NCI-H82 treated with DMSO at 0.1 percent for 48 hours (cell line): ENCODE measurements around the gene TF.
"Not testable (repeated sequence)": the region's sequence is repeated elsewhere in the genome, so short reads cannot be mapped to it uniquely, and the experiment has no call there.

Source experiments
- DNase-seq: peaks from one replicate; lab custom pipeline; 2025; ENCODE audit not compliant: unreplicated experiment; lab: John Stamatoyannopoulos, UW

The TF gene

GRCh38 chr3:133745981-133746711 is at the start of gene TF:
TF (plus strand) TSS chr3:133746393; CDS start chr3:133746441, 48 bp downstream.
- no peak for DNase-seq

GRCh38 chr3:133697960-133698359 is 48.2 kb upstream of the TF start:
- no peak for DNase-seq

- no peak for DNase-seq
These were observed 46.7 kb upstream of the TF start for GRCh38 chr3:133699467-133699866.

GRCh38 chr3:133699903-133700302 is 46.3 kb upstream of the TF start:
- no peak for DNase-seq

GRCh38 chr3:133700351-133700750 is 45.8 kb upstream of the TF start:
- no peak for DNase-seq

- no peak for DNase-seq
These were observed 44.5 kb upstream of the TF start for GRCh38 chr3:133701435-133702358.

GRCh38 chr3:133703915-133704314 is 42.3 kb upstream of the TF start:
- DNase-seq, result no peak

- DNase-seq, result no peak
These were observed 40.2 kb upstream of the TF start for GRCh38 chr3:133706033-133706432.

GRCh38 chr3:133709139-133709750 is 36.9 kb upstream of the TF start:
- DNase-seq, result no peak

- no peak for DNase-seq
These were observed 35.2 kb upstream of the TF start for GRCh38 chr3:133711013-133711412.

- DNase-seq, result no peak
These were observed 34.2 kb upstream of the TF start for GRCh38 chr3:133712017-133712416.

GRCh38 chr3:133713347-133713746 is 32.8 kb upstream of the TF start:
- no peak for DNase-seq

GRCh38 chr3:133717424-133717823 is 28.8 kb upstream of the TF start:
- DNase-seq, result no peak

- DNase-seq, result no peak
These were observed 23.3 kb upstream of the TF start for GRCh38 chr3:133722935-133723334.

- no peak for DNase-seq
These were observed 15.2 kb upstream of the TF start for GRCh38 chr3:133730993-133731392.

GRCh38 chr3:133732231-133732630 is 14.0 kb upstream of the TF start:
- not testable (repeated sequence) for DNase-seq

GRCh38 chr3:133733226-133733625 is 13.0 kb upstream of the TF start:
- DNase-seq, result no peak

GRCh38 chr3:133734305-133734704 is 11.9 kb upstream of the TF start:
- DNase-seq, result no peak

GRCh38 chr3:133742351-133743091 is 3.7 kb upstream of the TF start:
- DNase-seq, result no peak

- DNase-seq, result no peak
These were observed 2.0 kb upstream of the TF start for GRCh38 chr3:133744241-133744640.

- no peak for DNase-seq
These were observed 1.1 kb upstream of the TF start for GRCh38 chr3:133745108-133745507.
